ENCODE results near the gene BCL2A1.
"Not testable (repeated sequence)": the region's sequence is repeated elsewhere in the genome, so short reads cannot be mapped to it uniquely, and the experiment has no call there.

BCL2A1 gene

DNA sequence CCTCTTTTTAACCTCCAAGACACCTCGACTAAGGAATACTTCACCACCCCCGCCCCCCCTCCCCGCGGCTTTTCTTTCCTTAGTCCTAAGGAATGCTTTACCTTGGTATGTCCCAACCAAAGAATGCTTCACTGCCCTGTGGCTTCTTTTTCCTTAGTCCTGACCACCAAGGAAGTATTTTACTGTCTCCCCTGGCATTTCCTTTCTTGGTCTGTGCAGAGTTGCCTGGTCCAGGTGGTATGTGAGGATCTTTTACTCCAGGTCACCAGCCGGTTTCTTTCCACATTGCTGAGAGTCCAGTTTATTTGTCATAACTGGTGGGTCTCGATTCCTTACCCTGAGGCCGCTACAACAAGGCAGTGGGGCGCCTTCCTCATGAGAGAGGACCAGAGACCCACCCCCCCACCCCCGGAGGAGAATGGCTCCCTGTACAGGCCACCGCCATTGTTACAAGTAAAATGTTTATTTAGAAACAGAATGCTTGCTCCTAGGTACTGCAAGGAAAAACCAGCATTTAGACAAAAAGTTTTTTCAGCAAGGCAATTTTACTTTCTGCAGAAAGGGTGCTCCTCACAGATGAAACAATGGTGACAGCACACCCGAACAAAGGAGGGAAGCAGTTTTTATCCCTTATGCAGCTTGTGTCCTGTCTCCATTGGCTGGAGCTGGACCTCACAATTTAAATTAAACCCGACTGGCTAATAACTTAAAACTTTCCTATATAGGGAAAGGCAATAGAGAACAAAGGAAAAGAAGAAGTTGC lies 51.1 kb downstream of the BCL2A1 start:
- no peak for DNase-seq

DNA sequence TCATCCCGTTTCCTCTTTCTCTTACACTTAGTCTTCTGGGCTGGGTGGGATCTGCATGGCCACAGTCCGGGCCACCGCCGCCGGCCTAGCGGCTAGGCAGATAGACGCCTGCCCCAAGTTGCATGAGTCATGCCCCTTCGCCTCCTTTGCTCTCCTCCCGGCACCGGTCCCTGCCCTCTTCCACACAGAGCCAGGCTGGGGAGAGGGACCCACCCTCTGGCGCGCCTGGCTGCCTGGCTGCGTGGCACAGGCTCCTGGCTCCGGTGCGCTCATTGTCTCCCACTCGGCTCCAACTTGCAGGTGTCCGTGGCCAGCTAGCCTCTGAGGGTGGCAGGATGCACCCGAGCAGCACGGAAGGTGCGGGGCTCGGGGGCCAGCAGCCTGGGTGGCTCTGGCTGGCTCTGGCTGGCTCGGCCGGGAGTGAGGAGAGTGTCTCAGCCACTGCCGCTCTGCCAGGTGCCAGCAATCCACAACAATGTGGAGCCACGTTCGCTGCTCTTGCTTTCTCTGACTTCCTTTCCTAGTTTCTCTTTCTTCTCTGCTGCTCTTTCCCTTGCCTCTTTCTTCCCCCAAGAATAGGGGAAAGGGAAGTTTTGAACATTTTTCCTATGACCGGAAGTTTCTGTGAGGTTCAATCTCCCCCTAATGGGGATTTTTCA lies 51.8 kb downstream of the BCL2A1 start:
- DNase-seq = no peak

DNA sequence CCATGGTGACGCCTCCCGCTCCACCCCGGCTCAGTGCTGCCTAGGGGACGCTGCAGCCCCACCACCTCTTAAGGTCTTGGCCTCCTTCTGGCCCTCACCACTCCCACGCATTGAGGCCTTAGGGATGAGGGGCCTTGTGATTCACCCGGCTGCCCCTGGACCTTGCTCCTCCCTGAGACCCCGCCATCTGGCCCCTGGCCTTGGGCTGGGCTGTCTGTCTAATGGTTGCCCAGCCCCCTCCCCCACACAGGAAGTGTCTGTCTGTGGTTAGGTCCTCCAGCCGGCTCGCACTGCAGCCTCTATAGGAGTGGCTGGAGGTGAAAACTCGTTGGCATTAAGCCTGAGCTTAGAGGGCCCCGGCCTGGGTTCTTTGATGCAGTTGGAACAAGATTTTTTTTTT lies 52.7 kb downstream of the BCL2A1 start:
- no peak for DNase-seq

DNA sequence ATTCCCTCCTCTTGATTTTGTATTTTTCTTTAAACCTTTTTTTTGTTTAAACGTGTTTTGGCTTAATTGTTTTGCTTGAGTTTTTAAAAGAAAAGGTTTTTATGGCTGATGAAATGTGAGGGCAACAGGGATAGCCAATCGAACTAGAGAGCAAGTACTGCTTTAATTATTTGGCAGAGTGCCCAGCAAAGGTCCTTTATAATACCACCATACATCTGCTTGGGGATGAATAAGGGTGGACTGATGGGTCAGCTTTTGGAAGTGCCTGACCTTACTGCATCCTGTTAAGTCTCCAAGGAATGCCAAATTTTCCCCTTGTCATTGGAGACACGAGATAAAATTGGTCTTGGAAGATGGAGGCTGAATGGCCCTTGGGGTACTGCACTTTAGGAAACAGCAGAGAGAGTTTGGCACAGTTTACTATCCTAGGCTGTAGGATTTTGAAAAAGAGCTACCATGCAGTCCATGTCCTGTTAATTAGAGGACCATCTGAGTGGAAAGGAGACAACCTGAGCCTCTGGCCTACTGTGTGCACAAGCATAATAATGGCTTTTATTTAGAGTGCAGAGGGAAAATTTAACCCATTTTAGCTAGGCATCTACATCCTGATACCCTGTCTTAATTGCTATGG lies 54.4 kb downstream of the BCL2A1 start:
- no peak for DNase-seq

DNA sequence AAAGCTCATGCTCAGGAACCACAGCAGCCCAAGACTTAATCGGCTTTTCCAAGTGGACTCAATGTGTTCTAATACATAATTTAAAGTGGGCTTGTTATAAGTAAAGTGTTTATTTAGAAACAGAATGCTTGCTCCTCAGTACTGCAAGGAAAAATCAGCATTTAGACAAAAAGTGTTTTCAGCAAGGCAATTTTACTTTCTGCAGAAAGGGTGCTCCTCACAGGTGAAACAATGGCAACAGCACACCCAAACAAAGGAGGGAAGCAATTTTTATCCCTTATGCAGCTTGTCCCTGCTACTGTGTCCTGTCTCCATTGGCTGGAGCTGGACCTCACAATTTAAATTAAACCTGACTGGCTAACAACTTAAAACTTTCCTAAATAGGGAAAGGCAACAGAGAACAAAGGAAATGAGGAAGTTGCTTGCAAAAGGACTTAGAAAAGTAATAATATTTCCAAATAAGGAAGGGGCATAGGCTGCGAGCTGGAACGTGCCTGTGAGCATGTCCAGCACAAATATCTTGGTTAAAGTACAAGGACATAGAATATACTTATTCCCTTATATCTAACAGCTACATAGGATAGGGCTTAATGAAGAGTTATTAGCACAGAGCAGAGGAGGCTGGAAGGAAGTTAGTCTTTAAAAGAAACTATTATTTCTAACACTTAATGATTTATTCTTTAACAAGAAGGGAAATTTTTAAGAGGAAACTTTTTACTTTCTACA lies 55.1 kb downstream of the BCL2A1 start:
- DNase-seq = not testable (repeated sequence)

DNA sequence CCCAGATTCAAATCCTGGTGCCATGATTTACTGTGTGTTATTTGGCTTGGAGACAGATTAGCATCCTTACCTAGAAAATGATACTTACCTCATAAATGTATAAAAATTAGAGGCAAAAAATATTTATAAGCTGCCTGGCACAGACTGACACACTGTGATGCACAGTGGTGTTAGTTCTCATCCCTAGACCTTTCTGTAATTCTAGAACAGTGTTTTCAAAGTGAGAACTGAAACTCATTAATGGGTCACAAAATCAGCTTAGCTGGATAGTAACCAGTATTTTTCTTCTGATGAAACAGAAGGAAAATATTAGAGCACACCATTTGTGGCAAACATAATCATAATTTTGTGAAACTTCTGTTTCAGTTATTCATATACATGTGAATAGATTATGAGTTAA lies 56.3 kb downstream of the BCL2A1 start:
- no peak for DNase-seq
